GM23338 (cell line): ENCODE measurements around the gene BPIFB2. TPM values are rescaled to one million over a fixed set of nuclear protein-coding genes. Genes with fewer than 3 reads are reported as not detected.

Experiments
- ATAC-seq: fragments of 200-7000 bp; cut with Tn5 transposase; 3 replicates; pipeline ENCODE4 v1.9.1; 2020
- DNase-seq: peaks from one replicate; pipeline ENCODE4 v3.0.0-alpha.2; 2015; ENCODE audit warnings: low spot score
- H2AFZ ChIP-seq: fragments of 200-600 bp; sonication (generic); 2 replicates; pipeline ENCODE4 v1.8.0; 2016; ENCODE audit warnings: antibody characterized with exemption, mild to moderate bottlenecking, moderate library complexity
- H3F3A ChIP-seq: fragments of 200-600 bp; sonication (generic); replicated peaks from 2 replicates; pipeline ENCODE4 v1.8.0; 2017; ENCODE audit warnings: antibody characterized with exemption, mixed run types, low read depth
- H3K27ac ChIP-seq: fragments of 200-600 bp; sonication (generic); 2 replicates; pipeline ENCODE4 v1.6.1; 2016; ENCODE audit warnings: low read depth
- H3K27me3 ChIP-seq: fragments of 200-600 bp; sonication (generic); 2 replicates; pipeline ENCODE4 v1.8.0; 2016; ENCODE audit warnings: mild to moderate bottlenecking, mixed run types, moderate library complexity; ENCODE audit not compliant: insufficient read depth
- H3K36me3 ChIP-seq: fragments of 200-600 bp; sonication (generic); 2 replicates; pipeline ENCODE4 v1.8.0; 2016; ENCODE audit warnings: mild to moderate bottlenecking; ENCODE audit not compliant: insufficient read depth
- H3K4me1 ChIP-seq: fragments of 200-600 bp; sonication (generic); 2 replicates; pipeline ENCODE4 v1.8.0; 2016; ENCODE audit warnings: mild to moderate bottlenecking, moderate library complexity; ENCODE audit not compliant: insufficient read depth
- H3K4me2 ChIP-seq: fragments of 200-600 bp; sonication (generic); 2 replicates; pipeline ENCODE4 v1.7.1; 2017; ENCODE audit warnings: mixed run types
- H3K4me3 ChIP-seq: fragments of 200-600 bp; sonication (generic); 2 replicates; pipeline ENCODE4 v1.6.1; 2016; ENCODE audit warnings: mixed run types
- H3K79me2 ChIP-seq: fragments of 200-600 bp; sonication (generic); replicated peaks from 2 replicates; pipeline ENCODE4 v1.8.0; 2017; ENCODE audit warnings: mild to moderate bottlenecking; ENCODE audit not compliant: insufficient read depth
- H3K9me2 ChIP-seq: fragments of 200-600 bp; sonication (generic); 2 replicates; pipeline ENCODE4 v1.8.0; 2017; ENCODE audit not compliant: insufficient read depth
- H4K20me1 ChIP-seq: fragments of 200-600 bp; sonication (generic); replicated peaks from 2 replicates; pipeline ENCODE4 v1.8.0; 2017; ENCODE audit warnings: mild to moderate bottlenecking; ENCODE audit not compliant: insufficient read depth
- H3K27ac Mint-ChIP-seq: 2 replicates; pipeline ENCODE4 v1.8.0; 2020; ENCODE audit warnings: inconsistent platforms, mild to moderate bottlenecking, moderate library complexity, mixed read lengths
- H3K27me3 Mint-ChIP-seq: 3 replicates; pipeline ENCODE4 v1.8.0; 2022; ENCODE audit warnings: low read depth, mild to moderate bottlenecking, moderate library complexity, mixed read lengths, inconsistent platforms; ENCODE audit not compliant: insufficient read depth, poor library complexity
- H3K36me3 Mint-ChIP-seq: 3 replicates; pipeline ENCODE4 v1.8.0; 2021; ENCODE audit warnings: low read depth, mild to moderate bottlenecking, inconsistent platforms, moderate library complexity, mixed read lengths
- H3K4me1 Mint-ChIP-seq: 3 replicates; pipeline ENCODE4 v1.8.0; 2020; ENCODE audit warnings: mild to moderate bottlenecking, inconsistent platforms, mixed read lengths
- H3K4me3 Mint-ChIP-seq: 3 replicates; pipeline ENCODE4 v1.8.0; 2021; ENCODE audit warnings: moderate library complexity, mild to moderate bottlenecking, inconsistent platforms, mixed read lengths
- H3K9me3 Mint-ChIP-seq: 3 replicates; pipeline ENCODE4 v1.8.0; 2020; ENCODE audit warnings: moderate library complexity, mild to moderate bottlenecking, inconsistent platforms, mixed read lengths
- CREB1 ChIP-seq: fragments of 250-450 bp; sonication (Bioruptor Pico); IDR thresholded peaks from 2 replicates; pipeline ENCODE4 v1.5.0; 2020; ENCODE audit warnings: low read depth, mild to moderate bottlenecking, moderate library complexity
- ETS1 ChIP-seq: IDR thresholded peaks from 2 replicates; pipeline ENCODE4 v1.6.1; 2016; ENCODE audit warnings: antibody characterized with exemption
- EZH2 ChIP-seq: fragments of 200-600 bp; sonication (generic); IDR thresholded peaks from one replicate; pipeline ENCODE4 v1.8.0; 2017; ENCODE audit warnings: antibody characterized with exemption, mild to moderate bottlenecking, low read depth; ENCODE audit not compliant: unreplicated experiment
- EZH2phosphoT487 ChIP-seq: fragments of 200-600 bp; sonication (generic); IDR thresholded peaks from one replicate; pipeline ENCODE4 v1.8.1; 2018; ENCODE audit warnings: antibody characterized with exemption; ENCODE audit not compliant: unreplicated experiment
- JUNB ChIP-seq: IDR thresholded peaks from one replicate; pipeline ENCODE4 v1.6.1; 2016; ENCODE audit warnings: antibody characterized with exemption; ENCODE audit not compliant: unreplicated experiment
- NANOG ChIP-seq: IDR thresholded peaks from 2 replicates; pipeline ENCODE4 v1.6.1; 2016; ENCODE audit warnings: antibody characterized with exemption, borderline replicate concordance
- POLR2AphosphoS5 ChIP-seq: IDR thresholded peaks from 2 replicates; pipeline ENCODE4 v1.6.1; 2016; ENCODE audit warnings: antibody characterized with exemption, low read depth
- REST ChIP-seq: IDR thresholded peaks from one replicate; pipeline ENCODE4 v1.6.1; 2018; ENCODE audit warnings: antibody characterized with exemption; ENCODE audit not compliant: unreplicated experiment
- STAT1 ChIP-seq: IDR thresholded peaks from one replicate; pipeline ENCODE4 v1.6.1; 2016; ENCODE audit warnings: antibody characterized with exemption; ENCODE audit not compliant: unreplicated experiment
- ZNF114 ChIP-seq: fragments of 250-450 bp; sonication (Bioruptor Pico); IDR thresholded peaks from 2 replicates; pipeline ENCODE4 v1.5.0; 2020; ENCODE audit warnings: mild to moderate bottlenecking, moderate library complexity
- ZNF331 ChIP-seq: fragments of 250-450 bp; sonication (Bioruptor Pico); IDR thresholded peaks from 2 replicates; pipeline ENCODE4 v1.5.0; 2020; ENCODE audit warnings: low read depth, mild to moderate bottlenecking, moderate library complexity
- polyA plus RNA-seq: library from polyadenylated mRNA; unstranded; fragments of >200 nt; fragmentation: Nextera tagmentation; extraction: Ambion mirVana; gene quantifications from 2 replicates; pipeline ENCODE4 v1.2.1, GENCODE V29; 2016
- total RNA-seq: library from RNA; depleted of rRNA; stranded (reverse); fragments of >200 nt; shearing (Covaris generic); gene quantifications from 2 replicates; pipeline ENCODE4 v1.2.3, GENCODE V29; 2014
- TF ChIP-seq, protein P1 (sequence below): fragments of 250-450 bp; sonication (Bioruptor Pico); IDR thresholded peaks from 2 replicates; pipeline ENCODE4 v1.5.0; 2020; ENCODE audit warnings: mild to moderate bottlenecking, moderate library complexity
- TF ChIP-seq, protein P2 (sequence below), 2 experiments: fragments of 200-600 bp in 1 of 2; sonication (generic) in 1 of 2; conservative IDR thresholded peaks; 2 replicates each; pipeline versions ENCODE4 v1.5.1 to v1.6.1; 2016 to 2017; ENCODE audit warnings: antibody characterized with exemption in 2 of 2, low read depth in 2 of 2, mild to moderate bottlenecking in 2 of 2, moderate library complexity in 1 of 2

Gene BPIFB2
- total and polyA plus RNA-seq, 2 experiments from 2014 or later: not detected

- H3K4me1 ChIP-seq: peaks cover 15% of the 10 kb centered on the region
- no peak overlapping the region for H3K27ac ChIP-seq
- no peaks in the 10 kb centered on the region for H3K27me3 ChIP-seq
- no peaks in the 10 kb centered on the region for H3K36me3 ChIP-seq
- ATAC-seq (no peak), DNase-seq (no peak)
- no peaks in the 10 kb centered on the region for H3K9me2 ChIP-seq
- no peak overlapping the region for H3K4me3 Mint-ChIP-seq
- H3K4me3 ChIP-seq: no peak overlapping the region
- no peaks in the 10 kb centered on the region for H3F3A ChIP-seq
- H4K20me1 ChIP-seq: no peaks in the 10 kb centered on the region
- no peaks in the 10 kb centered on the region for H3K79me2 ChIP-seq
- H2AFZ ChIP-seq: no peak overlapping the region
- no peaks in the 10 kb centered on the region; the same call in 2 of the 3 replicates for H3K9me3 Mint-ChIP-seq
- H3K36me3 Mint-ChIP-seq: no peaks in the 10 kb centered on the region
- peaks cover 12% of the 10 kb centered on the region for H3K27me3 Mint-ChIP-seq
- no peak overlapping the region for H3K4me2 ChIP-seq
- H3K27ac Mint-ChIP-seq: no peak overlapping the region
- TF ChIP-seq POLR2AphosphoS5: no peak
- TF ChIP-seq STAT1: no peak
- no peak for TF ChIP-seq JUNB
- TF ChIP-seq REST: no peak
- no peak for TF ChIP-seq EZH2phosphoT487
- no peak for TF ChIP-seq EZH2
- no peak for TF ChIP-seq ETS1
- TF ChIP-seq ZNF331 (CRISPR knock-in tag): no peak
- TF ChIP-seq, protein P1, sequence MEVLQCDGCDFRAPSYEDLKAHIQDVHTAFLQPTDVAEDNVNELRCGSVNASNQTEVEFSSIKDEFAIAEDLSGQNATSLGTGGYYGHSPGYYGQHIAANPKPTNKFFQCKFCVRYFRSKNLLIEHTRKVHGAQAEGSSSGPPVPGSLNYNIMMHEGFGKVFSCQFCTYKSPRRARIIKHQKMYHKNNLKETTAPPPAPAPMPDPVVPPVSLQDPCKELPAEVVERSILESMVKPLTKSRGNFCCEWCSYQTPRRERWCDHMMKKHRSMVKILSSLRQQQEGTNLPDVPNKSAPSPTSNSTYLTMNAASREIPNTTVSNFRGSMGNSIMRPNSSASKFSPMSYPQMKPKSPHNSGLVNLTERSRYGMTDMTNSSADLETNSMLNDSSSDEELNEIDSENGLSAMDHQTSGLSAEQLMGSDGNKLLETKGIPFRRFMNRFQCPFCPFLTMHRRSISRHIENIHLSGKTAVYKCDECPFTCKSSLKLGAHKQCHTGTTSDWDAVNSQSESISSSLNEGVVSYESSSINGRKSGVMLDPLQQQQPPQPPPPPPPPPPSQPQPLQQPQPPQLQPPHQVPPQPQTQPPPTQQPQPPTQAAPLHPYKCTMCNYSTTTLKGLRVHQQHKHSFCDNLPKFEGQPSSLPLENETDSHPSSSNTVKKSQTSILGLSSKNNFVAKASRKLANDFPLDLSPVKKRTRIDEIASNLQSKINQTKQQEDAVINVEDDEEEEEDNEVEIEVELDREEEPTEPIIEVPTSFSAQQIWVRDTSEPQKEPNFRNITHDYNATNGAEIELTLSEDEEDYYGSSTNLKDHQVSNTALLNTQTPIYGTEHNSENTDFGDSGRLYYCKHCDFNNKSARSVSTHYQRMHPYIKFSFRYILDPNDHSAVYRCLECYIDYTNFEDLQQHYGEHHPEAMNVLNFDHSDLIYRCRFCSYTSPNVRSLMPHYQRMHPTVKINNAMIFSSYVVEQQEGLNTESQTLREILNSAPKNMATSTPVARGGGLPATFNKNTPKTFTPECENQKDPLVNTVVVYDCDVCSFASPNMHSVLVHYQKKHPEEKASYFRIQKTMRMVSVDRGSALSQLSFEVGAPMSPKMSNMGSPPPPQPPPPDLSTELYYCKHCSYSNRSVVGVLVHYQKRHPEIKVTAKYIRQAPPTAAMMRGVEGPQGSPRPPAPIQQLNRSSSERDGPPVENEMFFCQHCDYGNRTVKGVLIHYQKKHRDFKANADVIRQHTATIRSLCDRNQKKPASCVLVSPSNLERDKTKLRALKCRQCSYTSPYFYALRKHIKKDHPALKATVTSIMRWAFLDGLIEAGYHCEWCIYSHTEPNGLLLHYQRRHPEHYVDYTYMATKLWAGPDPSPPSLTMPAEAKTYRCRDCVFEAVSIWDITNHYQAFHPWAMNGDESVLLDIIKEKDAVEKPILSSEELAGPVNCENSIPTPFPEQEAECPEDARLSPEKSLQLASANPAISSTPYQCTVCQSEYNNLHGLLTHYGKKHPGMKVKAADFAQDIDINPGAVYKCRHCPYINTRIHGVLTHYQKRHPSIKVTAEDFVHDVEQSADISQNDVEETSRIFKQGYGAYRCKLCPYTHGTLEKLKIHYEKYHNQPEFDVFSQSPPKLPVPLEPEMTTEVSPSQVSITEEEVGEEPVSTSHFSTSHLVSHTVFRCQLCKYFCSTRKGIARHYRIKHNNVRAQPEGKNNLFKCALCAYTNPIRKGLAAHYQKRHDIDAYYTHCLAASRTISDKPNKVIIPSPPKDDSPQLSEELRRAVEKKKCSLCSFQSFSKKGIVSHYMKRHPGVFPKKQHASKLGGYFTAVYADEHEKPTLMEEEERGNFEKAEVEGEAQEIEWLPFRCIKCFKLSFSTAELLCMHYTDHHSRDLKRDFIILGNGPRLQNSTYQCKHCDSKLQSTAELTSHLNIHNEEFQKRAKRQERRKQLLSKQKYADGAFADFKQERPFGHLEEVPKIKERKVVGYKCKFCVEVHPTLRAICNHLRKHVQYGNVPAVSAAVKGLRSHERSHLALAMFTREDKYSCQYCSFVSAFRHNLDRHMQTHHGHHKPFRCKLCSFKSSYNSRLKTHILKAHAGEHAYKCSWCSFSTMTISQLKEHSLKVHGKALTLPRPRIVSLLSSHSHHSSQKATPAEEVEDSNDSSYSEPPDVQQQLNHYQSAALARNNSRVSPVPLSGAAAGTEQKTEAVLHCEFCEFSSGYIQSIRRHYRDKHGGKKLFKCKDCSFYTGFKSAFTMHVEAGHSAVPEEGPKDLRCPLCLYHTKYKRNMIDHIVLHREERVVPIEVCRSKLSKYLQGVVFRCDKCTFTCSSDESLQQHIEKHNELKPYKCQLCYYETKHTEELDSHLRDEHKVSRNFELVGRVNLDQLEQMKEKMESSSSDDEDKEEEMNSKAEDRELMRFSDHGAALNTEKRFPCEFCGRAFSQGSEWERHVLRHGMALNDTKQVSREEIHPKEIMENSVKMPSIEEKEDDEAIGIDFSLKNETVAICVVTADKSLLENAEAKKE (CRISPR knock-in tag): no peak
- TF ChIP-seq NANOG: no peak
- TF ChIP-seq, protein P2, sequence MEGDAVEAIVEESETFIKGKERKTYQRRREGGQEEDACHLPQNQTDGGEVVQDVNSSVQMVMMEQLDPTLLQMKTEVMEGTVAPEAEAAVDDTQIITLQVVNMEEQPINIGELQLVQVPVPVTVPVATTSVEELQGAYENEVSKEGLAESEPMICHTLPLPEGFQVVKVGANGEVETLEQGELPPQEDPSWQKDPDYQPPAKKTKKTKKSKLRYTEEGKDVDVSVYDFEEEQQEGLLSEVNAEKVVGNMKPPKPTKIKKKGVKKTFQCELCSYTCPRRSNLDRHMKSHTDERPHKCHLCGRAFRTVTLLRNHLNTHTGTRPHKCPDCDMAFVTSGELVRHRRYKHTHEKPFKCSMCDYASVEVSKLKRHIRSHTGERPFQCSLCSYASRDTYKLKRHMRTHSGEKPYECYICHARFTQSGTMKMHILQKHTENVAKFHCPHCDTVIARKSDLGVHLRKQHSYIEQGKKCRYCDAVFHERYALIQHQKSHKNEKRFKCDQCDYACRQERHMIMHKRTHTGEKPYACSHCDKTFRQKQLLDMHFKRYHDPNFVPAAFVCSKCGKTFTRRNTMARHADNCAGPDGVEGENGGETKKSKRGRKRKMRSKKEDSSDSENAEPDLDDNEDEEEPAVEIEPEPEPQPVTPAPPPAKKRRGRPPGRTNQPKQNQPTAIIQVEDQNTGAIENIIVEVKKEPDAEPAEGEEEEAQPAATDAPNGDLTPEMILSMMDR (conservative IDR thresholded peaks at IDR 0.05; ENCODE audit: low read depth in 2 of 2): no peak
- no peak for TF ChIP-seq ZNF114 (CRISPR knock-in tag)
- TF ChIP-seq CREB1 (CRISPR knock-in tag): no peak
- H3K4me1 Mint-ChIP-seq: peaks cover 2% of the 10 kb centered on the region; the same call in 1 of the 3 replicates
These were observed 39.5 kb upstream of the BPIFB2 start for GRCh38 chr20:32967961-32968457.
